Stimulated activated naive CD4-positive, alpha-beta T cell treated with Interleukin-2 at 50 U/mL for 16 hours (primary cell): ENCODE results near the gene SYCE1.

Experiments used
- DNase-seq: peaks from one replicate; lab custom pipeline; 2025; lab: John Stamatoyannopoulos, UW

Gene SYCE1

GRCh38 chr10:133511907-133512528 is 53.4 kb downstream of the SYCE1 start:
- no peak for DNase-seq

- no peak for DNase-seq
Observed at GRCh38 chr10:133511408-133511807, 54.0 kb downstream of the SYCE1 start.

GRCh38 chr10:133509700-133510099 is 55.7 kb downstream of the SYCE1 start:
- no peak for DNase-seq
